GM12878 (cell line): ENCODE results near the gene STAT3. TPM values are rescaled to one million over a fixed set of nuclear protein-coding genes. Genes with fewer than 3 reads are reported as not detected.

Source experiments
- ATAC-seq: fragments of 200-7000 bp; cut with Tn5 transposase; 3 replicates; pipeline ENCODE4 v1.9.1; 2020; ENCODE audit warnings: mild to moderate bottlenecking, moderate library complexity
- BruUV-seq: library from RNA; stranded (reverse); fragments of 400-500 nt; replicated peaks from 2 replicates; lab custom pipeline; 2021; lab: Mats Ljungman, UMichigan
- CTCF ChIA-PET: fragments of 300-600 bp; sonication (Branson Sonifier 250); formaldehyde crosslinking; extraction: SDS; loops from one replicate; lab custom pipeline; 2021; ENCODE audit warnings: inconsistent platforms; lab: Yijun Ruan, JAX
- POLR2A ChIA-PET: fragments of 350-600 bp; formaldehyde crosslinking; extraction: SDS; loops from one replicate; lab custom pipeline; 2021; ENCODE audit warnings: inconsistent platforms; lab: Charles Lee
- RAD21 ChIA-PET: fragments of 300-600 bp; sonication (Branson Sonifier 250); formaldehyde crosslinking; loops from one replicate; lab custom pipeline; 2023; ENCODE audit warnings: antibody characterized with exemption; ENCODE audit not compliant: unreplicated experiment; lab: Charles Lee
- SMC1A ChIA-PET: fragments of 300-600 bp; sonication (Branson Sonifier 250); formaldehyde crosslinking; loops from one replicate; lab custom pipeline; 2023; ENCODE audit not compliant: unreplicated experiment, uncharacterized antibody; lab: Charles Lee
- DNase-seq: peaks from one replicate; pipeline ENCODE4 v3.0.0-alpha.2; 2011; ENCODE audit warnings: low read depth, low spot score
- FAIRE-seq: peaks from 3 replicates; lab custom pipeline; 2011; peaks lifted over from hg19 to GRCh38; lab: Jason Lieb, UNC
- H2AFZ ChIP-seq: 2 replicates; pipeline ENCODE4 v1.6.0; 2011; ENCODE audit warnings: low read depth, low read length, control low read depth; ENCODE audit not compliant: control insufficient read depth
- H3K27ac ChIP-seq: 2 replicates; pipeline ENCODE4 v1.5.1; 2011; ENCODE audit warnings: control low read depth; ENCODE audit not compliant: control insufficient read depth, insufficient read depth
- H3K27me3 ChIP-seq, 2 experiments: replicated peaks in 1 of 2; 2 replicates each; pipeline versions ENCODE4 v1.6.0 to v1.6.1; 2011; ENCODE audit warnings: low read length in 1 of 2; ENCODE audit not compliant: control insufficient read depth in 2 of 2, insufficient read depth in 2 of 2
- H3K36me3 ChIP-seq, 2 experiments: 2 replicates each; pipeline ENCODE4 v1.5.1; 2011; ENCODE audit warnings: low read length in 1 of 2; ENCODE audit not compliant: control insufficient read depth in 2 of 2, insufficient read depth in 2 of 2
- H3K4me1 ChIP-seq: 2 replicates; pipeline ENCODE4 v1.6.1; 2011; ENCODE audit warnings: mild to moderate bottlenecking, low read length, moderate library complexity, mixed read lengths; ENCODE audit not compliant: control insufficient read depth, insufficient read depth
- H3K4me2 ChIP-seq: 2 replicates; pipeline ENCODE4 v1.6.0; 2011; ENCODE audit warnings: control low read depth; ENCODE audit not compliant: control insufficient read depth, insufficient read depth
- H3K4me3 ChIP-seq: fragments of 200-600 bp; sonication (generic); 2 replicates; pipeline ENCODE4 v1.5.1; 2016
- H3K79me2 ChIP-seq: 2 replicates; pipeline ENCODE4 v1.6.0; 2011; ENCODE audit warnings: low read length; ENCODE audit not compliant: control insufficient read depth, insufficient read depth
- H3K9ac ChIP-seq: 2 replicates; pipeline ENCODE4 v1.8.0; 2011; ENCODE audit warnings: low read length, control low read depth, mixed read lengths; ENCODE audit not compliant: control insufficient read depth, insufficient read depth
- H3K9me3 ChIP-seq: replicated peaks from 3 replicates; pipeline ENCODE4 v1.5.1; 2011; ENCODE audit warnings: mild to moderate bottlenecking, low read length; ENCODE audit not compliant: control insufficient read depth, insufficient read depth
- H4K20me1 ChIP-seq: 2 replicates; pipeline ENCODE4 v1.6.0; 2011; ENCODE audit not compliant: control insufficient read depth, insufficient read depth
- BHLHE40 ChIP-seq, 2 experiments: fragments of 450-650 bp in 1 of 2; IDR thresholded peaks; 2 replicates each; pipeline ENCODE4 v1.6.1; 2011 to 2017; ENCODE audit warnings: low read depth in 2 of 2, borderline replicate concordance in 1 of 2, improper control_type of control experiment in 1 of 2, low read length in 1 of 2, mild to moderate bottlenecking in 1 of 2
- FOXK2 ChIP-seq: fragments of 450-650 bp; IDR thresholded peaks from 2 replicates; pipeline ENCODE4 v1.6.1; 2017; ENCODE audit warnings: mild to moderate bottlenecking, moderate library complexity
- HDGF ChIP-seq: fragments of 450-650 bp; IDR thresholded peaks from 2 replicates; pipeline ENCODE4 v1.6.1; 2016; ENCODE audit warnings: antibody characterized with exemption
- IKZF1 ChIP-seq: fragments of 450-650 bp; conservative IDR thresholded peaks from 2 replicates; pipeline ENCODE4 v1.6.1; 2017; ENCODE audit warnings: antibody characterized with exemption, mild to moderate bottlenecking
- JUNB ChIP-seq: IDR thresholded peaks from 2 replicates; pipeline ENCODE4 v1.6.1; 2016; ENCODE audit warnings: antibody characterized with exemption, mild to moderate bottlenecking
- KDM1A ChIP-seq: fragments of 200-600 bp; sonication (generic); IDR thresholded peaks from 2 replicates; pipeline ENCODE4 v1.6.1; 2016; ENCODE audit warnings: borderline replicate concordance
- POU2F2 ChIP-seq: IDR thresholded peaks from 3 replicates; pipeline ENCODE4 v1.6.1; 2011; ENCODE audit warnings: low read depth, mild to moderate bottlenecking, low read length, borderline replicate concordance
- RAD21 ChIP-seq: IDR thresholded peaks from 2 replicates; pipeline ENCODE4 v1.6.1; 2011; ENCODE audit warnings: mild to moderate bottlenecking, low read depth, low read length, moderate library complexity; ENCODE audit not compliant: insufficient read depth
- RBBP5 ChIP-seq: fragments of 200-600 bp; sonication (generic); conservative IDR thresholded peaks from 2 replicates; pipeline ENCODE4 v1.6.1; 2016
- RELA ChIP-seq: fragments of 450-650 bp; IDR thresholded peaks from 2 replicates; pipeline ENCODE4 v1.8.0; 2014; ENCODE audit warnings: borderline replicate concordance; ENCODE audit not compliant: partially characterized antibody
- RUNX3 ChIP-seq: IDR thresholded peaks from 2 replicates; pipeline ENCODE4 v1.6.1; 2012; ENCODE audit warnings: low read length, inconsistent platforms
- TCF7 ChIP-seq: IDR thresholded peaks from 2 replicates; pipeline ENCODE4 v1.6.1; 2014; ENCODE audit warnings: antibody characterized with exemption, borderline replicate concordance
- YY1 ChIP-seq: IDR thresholded peaks from 2 replicates; pipeline ENCODE4 v1.6.1; 2011; ENCODE audit warnings: low read depth, mild to moderate bottlenecking, low read length
- WGBS: methylation state at CpG from one replicate; pipeline ENCODE4 v1.1.6; 2016; ENCODE audit warnings: low lambda C conversion rate; ENCODE audit not compliant: insufficient replicate concordance, insufficient coverage; ENCODE audit errors: missing lambda C conversion rate; 5-methylcytosine and 5-hydroxymethylcytosine counted together
- in situ Hi-C: fragments of 300-500 bp; cut with MboI; formaldehyde crosslinking; loops from 9 replicates; pipeline ENCODE4 v1.14.3; 2018; ENCODE audit warnings: mixed read lengths
- intact Hi-C: fragments of 100-400 bp; cut with micrococcal nuclease; formaldehyde crosslinking; loops from one replicate; pipeline ENCODE4 v1.14.2; 2022; ENCODE audit not compliant: unreplicated experiment
- polyA plus RNA-seq, 11 experiments: library from polyadenylated mRNA; depleted of rRNA in 4 of 11; unstranded in 6 of 11; stranded (reverse) in 5 of 11; fragments of >200 nt; fragmentation: Nextera tagmentation in 4 of 11; fragmentation: Illumina TruSeq in 1 of 11; extraction: Ambion mirVana in 4 of 11; extraction: Trizol in 1 of 11; gene quantifications; 1 replicate in 1 of 11; 2 replicates in 10 of 11; pipeline versions ENCODE4 v1.2.1 to v1.2.3, GENCODE V29; 2011 to 2016; ENCODE audit warnings: inconsistent platforms in 2 of 11, missing spikeins in 2 of 11, low read depth in 1 of 11
- total RNA-seq, 4 experiments: library from RNA; depleted of rRNA in 3 of 4; stranded (reverse); fragments of >200 nt in 3 of 4; fragmentation: Illumina TruSeq in 1 of 4; extraction: Trizol in 1 of 4; gene quantifications; 2 replicates each; pipeline versions ENCODE4 v1.2.1 to v1.2.3, GENCODE V29; 2013 to 2021
- TF ChIP-seq, protein P1 (sequence below): IDR thresholded peaks from 2 replicates; pipeline ENCODE4 v1.6.1; 2012; ENCODE audit warnings: low read depth, low read length, improper control_type of control experiment
- TF ChIP-seq, protein P2 (sequence below): IDR thresholded peaks from 2 replicates; pipeline ENCODE4 v1.6.1; 2012; ENCODE audit warnings: low read depth, low read length, improper control_type of control experiment
- TF ChIP-seq, protein P3 (sequence below): fragments of 450-650 bp; IDR thresholded peaks from 2 replicates; pipeline ENCODE4 v1.6.1; 2017; ENCODE audit warnings: borderline replicate concordance
- TF ChIP-seq, protein P4 (sequence below): fragments of 450-650 bp; IDR thresholded peaks from 2 replicates; pipeline ENCODE4 v1.6.1; 2017; ENCODE audit warnings: mild to moderate bottlenecking

STAT3 gene
- total and polyA plus RNA-seq, 10 of the 15 experiments (the other 5 are each of a cell fraction or from before 2014, with no cell fraction given), result 18.4 to 96.4 (median 60.9) TPM

DNA sequence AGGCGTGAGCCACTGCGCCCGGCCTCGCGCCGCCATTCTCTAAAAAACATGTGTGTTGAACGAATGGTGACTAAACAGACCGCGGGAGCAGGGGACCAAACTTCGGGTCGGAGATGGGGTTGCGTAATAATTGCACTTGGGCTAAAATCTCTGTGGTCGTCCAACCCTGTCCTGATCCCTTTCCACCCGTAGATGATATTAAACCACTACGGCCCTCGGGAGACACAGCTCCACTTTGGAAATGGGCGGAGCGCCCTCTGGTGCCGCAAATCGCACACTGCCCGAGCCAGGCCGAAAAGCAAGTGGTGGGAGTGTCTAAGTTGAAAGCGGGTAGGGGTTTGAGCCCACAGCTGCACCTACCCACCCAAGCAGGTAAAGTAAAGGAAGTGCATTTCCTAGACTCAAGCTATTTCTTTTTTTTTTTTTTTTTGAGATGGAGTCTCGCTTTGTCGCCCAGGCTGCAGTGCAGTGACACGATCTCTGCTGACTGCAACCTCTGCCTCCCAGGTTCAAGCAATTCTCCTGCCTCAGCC lies 17.8 kb upstream of the STAT3 start:
- ChIA-PET RAD21 (interaction anchor here (0.6 to 11.0 kb wide), 22 partner anchors 9 to 287 kb away, joined by 3 to 373 read pairs (median 4); partner anchors contain the start of genes CAVIN1, GHDC, KAT2A and KCNH4), SMC1A (interaction anchor here (1.0 to 22.3 kb wide), 16 partner anchors 10 to 224 kb away, joined by 3 to 528 read pairs (median 5); partner anchors contain the start of genes HCRT and KCNH4), POLR2A (interaction anchor here (0.7 to 1.0 kb wide), 3 partner anchors 33 to 184 kb away, joined by 3 to 5 read pairs (median 4); no protein-coding TSS in a partner anchor), CTCF (interaction anchor here (0.6 to 16.2 kb wide), 43 partner anchors 7 to 388 kb away, joined by 3 to 732 read pairs (median 5); partner anchors contain the start of genes DNAJC7, GHDC, HCRT and KCNH4)
- no peak overlapping the region for H2AFZ ChIP-seq
- no peaks in the 10 kb centered on the region; the same call in 1 of the 2 replicates for H4K20me1 ChIP-seq
- H3K27ac ChIP-seq, result no peak overlapping the region
- peaks cover 4% of the 10 kb centered on the region; the same call in 1 of the 2 replicates for H3K4me1 ChIP-seq
- FAIRE-seq (peak; percentile 74), DNase-seq (no peak), ATAC-seq (peak; percentile 84)
- no peaks in the 10 kb centered on the region for H3K79me2 ChIP-seq
- peak overlapping the region; percentile 42; the same call in 1 of the 2 replicates for H3K4me2 ChIP-seq
- 40% methylated on average over 26 of the region's 26 CpGs for WGBS
- no peaks in the 10 kb centered on the region for H3K36me3 ChIP-seq
- in situ Hi-C loops, result no loop called here
- no peak overlapping the region for H3K4me3 ChIP-seq
- no peaks in the 10 kb centered on the region for H3K27me3 ChIP-seq
- H3K9me3 ChIP-seq, result no peaks in the 10 kb centered on the region
- intact Hi-C loops, result loop anchor here (1.0 to 10.0 kb wide), 5 partner anchors 84 to 221 kb away; partner anchors contain the start of genes HCRT and KCNH4
- BruUV-seq, result no TSS peak
- H3K9ac ChIP-seq, result no peak overlapping the region
- peak; percentile 39 for TF ChIP-seq RUNX3
- peak; percentile 18; the same call in 1 of the 2 replicates for TF ChIP-seq IKZF1
- TF ChIP-seq, protein P1, sequence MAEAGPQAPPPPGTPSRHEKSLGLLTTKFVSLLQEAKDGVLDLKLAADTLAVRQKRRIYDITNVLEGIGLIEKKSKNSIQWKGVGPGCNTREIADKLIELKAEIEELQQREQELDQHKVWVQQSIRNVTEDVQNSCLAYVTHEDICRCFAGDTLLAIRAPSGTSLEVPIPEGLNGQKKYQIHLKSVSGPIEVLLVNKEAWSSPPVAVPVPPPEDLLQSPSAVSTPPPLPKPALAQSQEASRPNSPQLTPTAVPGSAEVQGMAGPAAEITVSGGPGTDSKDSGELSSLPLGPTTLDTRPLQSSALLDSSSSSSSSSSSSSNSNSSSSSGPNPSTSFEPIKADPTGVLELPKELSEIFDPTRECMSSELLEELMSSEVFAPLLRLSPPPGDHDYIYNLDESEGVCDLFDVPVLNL, result no peak
- no peak for TF ChIP-seq JUNB
- TF ChIP-seq, protein P2, sequence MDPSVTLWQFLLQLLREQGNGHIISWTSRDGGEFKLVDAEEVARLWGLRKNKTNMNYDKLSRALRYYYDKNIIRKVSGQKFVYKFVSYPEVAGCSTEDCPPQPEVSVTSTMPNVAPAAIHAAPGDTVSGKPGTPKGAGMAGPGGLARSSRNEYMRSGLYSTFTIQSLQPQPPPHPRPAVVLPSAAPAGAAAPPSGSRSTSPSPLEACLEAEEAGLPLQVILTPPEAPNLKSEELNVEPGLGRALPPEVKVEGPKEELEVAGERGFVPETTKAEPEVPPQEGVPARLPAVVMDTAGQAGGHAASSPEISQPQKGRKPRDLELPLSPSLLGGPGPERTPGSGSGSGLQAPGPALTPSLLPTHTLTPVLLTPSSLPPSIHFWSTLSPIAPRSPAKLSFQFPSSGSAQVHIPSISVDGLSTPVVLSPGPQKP, result no peak
- peak; percentile 64 for TF ChIP-seq YY1
- TF ChIP-seq RAD21, result peak; percentile 97
- TF ChIP-seq, protein P3, sequence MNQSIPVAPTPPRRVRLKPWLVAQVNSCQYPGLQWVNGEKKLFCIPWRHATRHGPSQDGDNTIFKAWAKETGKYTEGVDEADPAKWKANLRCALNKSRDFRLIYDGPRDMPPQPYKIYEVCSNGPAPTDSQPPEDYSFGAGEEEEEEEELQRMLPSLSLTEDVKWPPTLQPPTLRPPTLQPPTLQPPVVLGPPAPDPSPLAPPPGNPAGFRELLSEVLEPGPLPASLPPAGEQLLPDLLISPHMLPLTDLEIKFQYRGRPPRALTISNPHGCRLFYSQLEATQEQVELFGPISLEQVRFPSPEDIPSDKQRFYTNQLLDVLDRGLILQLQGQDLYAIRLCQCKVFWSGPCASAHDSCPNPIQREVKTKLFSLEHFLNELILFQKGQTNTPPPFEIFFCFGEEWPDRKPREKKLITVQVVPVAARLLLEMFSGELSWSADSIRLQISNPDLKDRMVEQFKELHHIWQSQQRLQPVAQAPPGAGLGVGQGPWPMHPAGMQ, result no peak
- no peak for TF ChIP-seq RELA
- no peak for TF ChIP-seq POU2F2
- TF ChIP-seq FOXK2, result no peak
- TF ChIP-seq RBBP5, result no peak
- 0 out of 4 replicates have a peak, but pooled peaks of 1 of the 2 experiments have one; percentile 9 for TF ChIP-seq BHLHE40 (IDR thresholded peaks at IDR 0.05; ENCODE audit: borderline replicate concordance in 1 of 2, low read depth in 2 of 2, low read length in 1 of 2)
- TF ChIP-seq, protein P4, sequence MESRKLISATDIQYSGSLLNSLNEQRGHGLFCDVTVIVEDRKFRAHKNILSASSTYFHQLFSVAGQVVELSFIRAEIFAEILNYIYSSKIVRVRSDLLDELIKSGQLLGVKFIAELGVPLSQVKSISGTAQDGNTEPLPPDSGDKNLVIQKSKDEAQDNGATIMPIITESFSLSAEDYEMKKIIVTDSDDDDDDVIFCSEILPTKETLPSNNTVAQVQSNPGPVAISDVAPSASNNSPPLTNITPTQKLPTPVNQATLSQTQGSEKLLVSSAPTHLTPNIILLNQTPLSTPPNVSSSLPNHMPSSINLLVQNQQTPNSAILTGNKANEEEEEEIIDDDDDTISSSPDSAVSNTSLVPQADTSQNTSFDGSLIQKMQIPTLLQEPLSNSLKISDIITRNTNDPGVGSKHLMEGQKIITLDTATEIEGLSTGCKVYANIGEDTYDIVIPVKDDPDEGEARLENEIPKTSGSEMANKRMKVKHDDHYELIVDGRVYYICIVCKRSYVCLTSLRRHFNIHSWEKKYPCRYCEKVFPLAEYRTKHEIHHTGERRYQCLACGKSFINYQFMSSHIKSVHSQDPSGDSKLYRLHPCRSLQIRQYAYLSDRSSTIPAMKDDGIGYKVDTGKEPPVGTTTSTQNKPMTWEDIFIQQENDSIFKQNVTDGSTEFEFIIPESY, result no peak
- TF ChIP-seq KDM1A, result no peak
- 0 out of 2 replicates have a peak, but pooled peaks have one; percentile 33 for TF ChIP-seq HDGF
- TF ChIP-seq TCF7, result no peak
